Mesodermal cell (in vitro differentiated cells): Measurements from ENCODE around the gene IGSF5.
"Not testable (repeated sequence)": the region's sequence is repeated elsewhere in the genome, so short reads cannot be mapped to it uniquely, and the experiment has no call there.

Experiments used
- H3K27ac ChIP-seq: 2 replicates; pipeline ENCODE4 v1.7.0; 2013; ENCODE audit warnings: mild to moderate bottlenecking, low read depth, low read length, moderate library complexity; ENCODE audit not compliant: severe bottlenecking
- H3K36me3 ChIP-seq: 2 replicates; pipeline ENCODE4 v1.7.1; 2013; ENCODE audit warnings: mild to moderate bottlenecking, low read length, moderate library complexity; ENCODE audit not compliant: control insufficient read depth, insufficient read depth
- H3K4me1 ChIP-seq: one replicate; pipeline ENCODE4 v1.7.1; 2013; ENCODE audit warnings: mild to moderate bottlenecking, low read length; ENCODE audit not compliant: insufficient read depth, control insufficient read depth, poor library complexity, severe bottlenecking
- H3K4me3 ChIP-seq: 2 replicates; pipeline ENCODE4 v1.7.0; 2013; ENCODE audit warnings: low read length, control low read depth, mild to moderate bottlenecking; ENCODE audit not compliant: insufficient read depth, poor library complexity, severe bottlenecking; ENCODE audit errors: extremely low read depth
- H3K9me3 ChIP-seq: 2 replicates; pipeline ENCODE4 v1.7.1; 2013; ENCODE audit warnings: mild to moderate bottlenecking, low read length, moderate library complexity; ENCODE audit not compliant: control insufficient read depth
- WGBS, 2 experiments: methylation state at CpG; one replicate each; pipeline ENCODE4 v1.1.5; 2013; ENCODE audit warnings: missing lambda C conversion rate in 2 of 2; ENCODE audit not compliant: insufficient coverage in 2 of 2; 5-methylcytosine and 5-hydroxymethylcytosine counted together

Gene IGSF5

DNA sequence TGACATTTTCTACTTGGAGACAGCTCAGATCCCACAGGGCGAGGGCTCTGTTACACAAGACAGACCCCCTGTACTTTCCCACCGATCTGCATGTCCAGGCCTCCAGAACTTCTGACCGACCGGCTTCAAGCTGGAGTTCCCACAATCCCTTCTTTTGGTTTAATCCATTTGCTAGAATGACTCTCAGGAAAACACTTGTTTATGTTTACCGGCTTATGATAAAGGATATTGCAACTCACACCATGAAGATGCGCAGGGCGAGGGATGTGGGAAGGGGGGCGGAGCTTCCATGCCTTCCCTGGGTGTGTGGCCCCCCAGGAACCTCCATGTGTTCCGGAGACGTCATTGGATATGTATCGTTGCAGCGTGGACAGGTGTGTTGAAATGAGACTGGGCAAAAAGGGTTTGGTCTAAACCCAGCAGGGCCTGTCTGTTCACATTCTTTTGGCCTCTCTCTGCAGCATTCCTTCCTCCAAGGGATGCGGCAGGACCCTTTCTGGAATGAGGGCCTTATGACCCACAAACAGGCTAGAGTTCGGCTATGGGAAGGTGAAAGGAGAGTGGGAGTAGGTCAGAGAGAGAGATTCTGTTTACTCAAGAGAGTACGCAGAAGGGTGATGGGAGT lies 7.5 kb upstream of the IGSF5 start:
- Histone ChIP-seq H3K36me3 (no peaks in the 10 kb centered on the region), H3K9me3 (no peaks in the 10 kb centered on the region), H3K4me1 (no peaks in the 10 kb centered on the region), H3K27ac (no peak overlapping the region), H3K4me3 (no peak overlapping the region)
- 87 to 94% methylated on average over 9 to 14 of the region's 15 CpGs for WGBS, 2 experiments

DNA sequence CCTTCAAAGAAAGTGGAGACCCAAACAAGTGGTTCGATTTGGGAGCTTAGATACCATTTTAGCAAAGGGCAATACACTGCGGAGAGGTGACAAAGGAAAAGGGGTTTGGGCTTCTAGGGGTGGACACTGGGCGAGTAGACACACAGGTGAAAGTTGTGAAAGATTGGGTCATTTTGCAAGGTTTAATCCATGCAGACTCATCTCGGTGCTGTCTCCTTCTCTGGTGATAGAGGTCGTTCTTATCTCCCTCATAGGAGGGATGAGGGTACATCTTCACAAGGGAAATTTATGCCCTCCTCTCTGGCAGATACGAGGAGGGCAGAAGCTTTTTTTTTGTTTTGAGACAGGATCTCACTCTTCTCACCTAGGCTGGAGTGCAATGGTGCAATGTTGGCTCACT lies 6.4 kb upstream of the IGSF5 start:
- Histone ChIP-seq H3K4me1 (no peaks in the 10 kb centered on the region), H3K9me3 (no peaks in the 10 kb centered on the region), H3K36me3 (no peaks in the 10 kb centered on the region), H3K27ac (no peak overlapping the region), H3K4me3 (no peak overlapping the region)
- 89 to 94% methylated on average over 3 to 4 of the region's 6 CpGs for WGBS, 2 experiments

- not testable (repeated sequence) for H3K27ac ChIP-seq, H3K9me3 ChIP-seq, H3K4me1 ChIP-seq, H3K36me3 ChIP-seq, H3K4me3 ChIP-seq
- 89 to 100% methylated on average over 3 to 5 of the region's 5 CpGs for WGBS, 2 experiments
Observed at GRCh38 chr21:39739531-39739930, 5.5 kb upstream of the IGSF5 start.

- H3K4me1 ChIP-seq, H3K9me3 ChIP-seq, H3K4me3 ChIP-seq, H3K27ac ChIP-seq, H3K36me3 ChIP-seq: not testable (repeated sequence)
- WGBS, 2 experiments = 84 to 87% methylated on average over 3 of the region's 4 CpGs
Observed at GRCh38 chr21:39742561-39742960, 2.4 kb upstream of the IGSF5 start.

- H3K36me3 ChIP-seq, H3K9me3 ChIP-seq, H3K4me3 ChIP-seq, H3K27ac ChIP-seq, H3K4me1 ChIP-seq: not testable (repeated sequence)
- 84 to 97% methylated on average over 5 to 6 of the region's 8 CpGs for WGBS, 2 experiments
Observed at GRCh38 chr21:39745332-39745731, 349 bp downstream of the IGSF5 start.

GRCh38 chr21:39750670-39751069 lies 5.7 kb downstream of the IGSF5 start:
- WGBS, 2 experiments = 90 to 97% methylated on average over 5 to 6 of the region's 8 CpGs

DNA sequence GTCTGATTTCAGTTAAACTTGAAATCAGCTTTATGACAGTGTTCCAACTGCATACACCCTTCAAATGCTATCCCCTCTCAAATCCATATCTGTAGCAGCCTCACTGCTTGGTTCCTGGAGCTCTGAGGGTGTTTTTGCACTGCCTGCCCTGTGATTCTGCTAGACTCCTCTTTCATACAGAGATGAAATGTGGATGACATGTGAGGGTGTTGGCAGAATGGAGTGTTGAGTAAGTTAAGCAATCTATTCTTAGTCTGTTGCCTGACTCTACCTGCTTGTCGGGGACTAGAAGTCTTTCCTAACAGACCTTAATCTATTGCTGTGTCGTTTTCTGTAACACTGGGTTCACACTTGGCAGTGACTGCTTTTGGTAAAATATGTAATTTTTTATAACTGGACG lies 9.8 kb downstream of the IGSF5 start:
- Histone ChIP-seq H3K27ac (no peak overlapping the region), H3K9me3 (no peaks in the 10 kb centered on the region), H3K4me1 (no peaks in the 10 kb centered on the region), H3K36me3 (no peaks in the 10 kb centered on the region), H3K4me3 (no peak overlapping the region)
- 100% methylated on average over 1 of the region's 3 CpGs; no CpG with 5 or more reads in 1 of the 2 experiments for WGBS, 2 experiments

More at GRCh38 chr21:39750670-39751069, 5.7 kb downstream of the IGSF5 start:
- H3K27ac ChIP-seq = no peak overlapping the region
- no peaks in the 10 kb centered on the region for H3K4me1 ChIP-seq
- H3K9me3 ChIP-seq = no peaks in the 10 kb centered on the region
- no peak overlapping the region for H3K4me3 ChIP-seq
- H3K36me3 ChIP-seq = no peaks in the 10 kb centered on the region

DNA sequence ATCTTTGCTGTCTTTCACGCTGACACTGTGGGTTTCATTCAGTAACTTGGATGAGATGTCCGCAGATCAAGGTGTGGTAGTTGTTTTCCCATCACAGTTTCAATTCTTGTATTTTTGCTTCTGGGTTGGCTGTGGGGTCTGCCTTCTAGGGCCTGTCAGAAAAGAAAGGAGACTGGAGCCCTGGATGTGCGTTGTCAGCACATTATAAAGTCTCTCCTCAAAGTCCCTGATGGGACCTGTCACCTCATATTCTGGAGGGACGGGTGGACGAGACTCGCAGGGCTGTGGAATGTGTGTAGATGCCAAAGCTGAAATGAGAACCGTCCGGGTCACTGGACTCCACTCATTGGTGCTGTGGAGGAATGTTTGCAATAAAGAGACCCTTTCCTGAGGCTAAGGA lies 11.3 kb downstream of the IGSF5 start:
- Histone ChIP-seq H3K9me3 (no peaks in the 10 kb centered on the region), H3K4me1 (no peaks in the 10 kb centered on the region), H3K27ac (no peak overlapping the region), H3K4me3 (no peak overlapping the region), H3K36me3 (no peaks in the 10 kb centered on the region)
- WGBS, 2 experiments = 78 to 84% methylated on average over 6 to 7 of the region's 8 CpGs

DNA sequence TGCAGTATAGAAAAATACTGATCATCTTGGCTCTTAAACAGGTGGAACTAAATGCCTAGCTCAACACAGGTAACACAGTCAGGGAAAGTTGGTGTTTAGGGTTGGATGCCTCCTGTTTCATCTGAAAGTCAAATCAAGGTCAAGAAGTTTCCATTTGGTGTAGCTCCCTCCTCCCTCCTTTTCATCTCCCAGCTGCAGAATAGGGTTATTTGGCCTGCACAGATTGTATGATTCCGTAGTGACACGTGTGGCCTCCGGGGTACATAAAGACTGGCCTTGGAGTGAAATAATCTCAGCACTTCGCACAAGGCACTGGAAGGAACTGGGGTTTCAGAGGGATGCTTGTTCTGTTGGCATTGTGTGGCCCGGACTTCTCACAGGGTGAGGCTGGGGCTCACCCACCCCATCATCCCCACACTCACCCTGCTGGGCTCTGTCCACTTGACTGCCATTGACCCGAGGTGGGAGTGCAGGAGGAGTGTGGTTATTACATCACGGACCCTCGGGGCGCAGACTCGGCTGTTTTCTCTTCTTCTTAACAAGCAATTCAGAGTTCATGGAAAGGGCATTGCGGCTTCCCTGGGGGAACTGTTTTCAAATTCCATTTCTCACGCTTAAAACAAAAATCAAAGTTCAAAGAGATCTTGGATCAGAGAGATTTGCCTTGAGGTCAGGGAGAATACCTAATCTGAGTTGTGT lies 18.4 kb downstream of the IGSF5 start:
- H3K36me3 ChIP-seq = no peaks in the 10 kb centered on the region
- no peaks in the 10 kb centered on the region for H3K9me3 ChIP-seq
- no peaks in the 10 kb centered on the region for H3K4me1 ChIP-seq
- no peak overlapping the region for H3K4me3 ChIP-seq
- 89 to 92% methylated on average over 4 to 9 of the region's 12 CpGs for WGBS, 2 experiments
- no peak overlapping the region for H3K27ac ChIP-seq

- no peak overlapping the region for H3K27ac ChIP-seq
- no peak overlapping the region for H3K4me3 ChIP-seq
- 85 to 100% methylated on average over 4 to 6 of the region's 6 CpGs for whole genome bisulfite sequencing, 2 experiments
- H3K9me3 ChIP-seq = no peaks in the 10 kb centered on the region
- H3K4me1 ChIP-seq = peaks cover 20% of the 10 kb centered on the region
- H3K36me3 ChIP-seq = no peaks in the 10 kb centered on the region
Observed at GRCh38 chr21:39774227-39774626, 29.2 kb downstream of the IGSF5 start.

DNA sequence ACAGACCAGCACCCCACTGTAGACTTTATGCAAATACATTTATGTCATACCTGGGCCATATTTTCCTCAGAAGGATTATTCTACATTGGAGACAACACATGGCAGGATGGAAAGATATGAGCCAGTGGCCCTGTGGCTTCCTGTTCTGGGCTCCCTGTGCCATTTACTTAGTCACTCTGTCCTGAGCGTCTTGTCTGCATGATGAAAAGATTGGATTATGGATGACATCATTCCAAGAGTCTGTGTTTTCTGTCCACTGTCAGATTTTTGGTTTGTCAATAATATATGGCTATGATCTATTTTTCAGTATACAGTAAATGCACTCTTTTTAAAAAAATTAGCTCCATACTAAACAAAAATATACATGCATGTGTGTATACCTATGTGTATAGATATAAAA lies 30.8 kb downstream of the IGSF5 start:
- no peak overlapping the region for H3K4me3 ChIP-seq
- peaks cover 20% of the 10 kb centered on the region for H3K4me1 ChIP-seq
- H3K36me3 ChIP-seq = no peaks in the 10 kb centered on the region
- H3K9me3 ChIP-seq = no peaks in the 10 kb centered on the region
- 100% methylated on average over 1 of the region's 1 CpG; no CpG with 5 or more reads in 1 of the 2 experiments for whole genome bisulfite sequencing, 2 experiments
- no peak overlapping the region for H3K27ac ChIP-seq
